Mesenchymal stem cell (in vitro differentiated cells and primary cell): Measurements from ENCODE around the gene NES.

Source experiments
- DNase-seq: peaks from one replicate; pipeline ENCODE4 v3.0.0-alpha.2; 2013
- H2AFZ ChIP-seq: one replicate; pipeline ENCODE4 v1.6.1; 2013; ENCODE audit warnings: low read depth, mild to moderate bottlenecking, control low read depth, inconsistent platforms, low read length, moderate library complexity
- H2AK5ac ChIP-seq: 2 replicates; pipeline ENCODE4 v1.6.1; 2013; ENCODE audit warnings: low read length, moderate library complexity, mild to moderate bottlenecking, inconsistent platforms; ENCODE audit not compliant: severe bottlenecking
- H2BK120ac ChIP-seq: one replicate; pipeline ENCODE4 v1.6.1; 2013; ENCODE audit warnings: low read depth, mild to moderate bottlenecking, inconsistent platforms, low read length, moderate library complexity
- H2BK12ac ChIP-seq, 2 experiments: one replicate each; pipeline ENCODE4 v1.6.1; 2013; ENCODE audit warnings: inconsistent platforms in 2 of 2, low read length in 2 of 2, mild to moderate bottlenecking in 2 of 2, moderate library complexity in 2 of 2, control low read depth in 1 of 2
- H2BK15ac ChIP-seq: one replicate; pipeline ENCODE4 v1.6.1; 2013; ENCODE audit warnings: mild to moderate bottlenecking, low read depth, inconsistent platforms; ENCODE audit not compliant: poor library complexity, severe bottlenecking
- H2BK5ac ChIP-seq: 2 replicates; pipeline ENCODE4 v1.6.1; 2013; ENCODE audit warnings: low read depth, mild to moderate bottlenecking, low read length, control low read depth, inconsistent platforms; ENCODE audit not compliant: poor library complexity, severe bottlenecking
- H3K14ac ChIP-seq, 2 experiments: one replicate each; pipeline ENCODE4 v1.6.1; 2013; ENCODE audit warnings: inconsistent platforms in 2 of 2, low read length in 2 of 2, control low read depth in 1 of 2, mild to moderate bottlenecking in 1 of 2, moderate library complexity in 1 of 2
- H3K18ac ChIP-seq, 2 experiments: one replicate each; pipeline ENCODE4 v1.6.1; 2013; ENCODE audit warnings: inconsistent platforms in 2 of 2, low read length in 2 of 2, control low read depth in 1 of 2, low read depth in 1 of 2, mild to moderate bottlenecking in 1 of 2
- H3K23ac ChIP-seq, 2 experiments: one replicate each; pipeline ENCODE4 v1.6.1; 2013; ENCODE audit warnings: inconsistent platforms in 2 of 2, low read length in 2 of 2, mild to moderate bottlenecking in 2 of 2, moderate library complexity in 2 of 2, control low read depth in 1 of 2
- H3K27ac ChIP-seq: 2 replicates; pipeline ENCODE4 v1.5.1; 2013; ENCODE audit warnings: mild to moderate bottlenecking, moderate library complexity, low read length, control low read depth, inconsistent platforms; ENCODE audit not compliant: poor library complexity, severe bottlenecking
- H3K27me3 ChIP-seq, 2 experiments: 2 replicates each; pipeline versions ENCODE4 v1.6.1 to v1.7.0; 2013; ENCODE audit warnings: low read length in 2 of 2, mild to moderate bottlenecking in 2 of 2, moderate library complexity in 2 of 2, control low read depth in 1 of 2, inconsistent platforms in 1 of 2; ENCODE audit not compliant: control insufficient read depth in 1 of 2, insufficient read depth in 1 of 2
- H3K36me3 ChIP-seq, 2 experiments: 2 replicates each; pipeline versions ENCODE4 v1.6.1 to v1.7.0; 2013; ENCODE audit warnings: low read length in 2 of 2, control low read depth in 1 of 2, inconsistent platforms in 1 of 2, low read depth in 1 of 2, mild to moderate bottlenecking in 1 of 2; ENCODE audit not compliant: insufficient read depth in 2 of 2, control insufficient read depth in 1 of 2
- H3K4ac ChIP-seq, 2 experiments: one replicate each; pipeline ENCODE4 v1.6.1; 2013; ENCODE audit warnings: inconsistent platforms in 2 of 2, low read length in 2 of 2, mild to moderate bottlenecking in 2 of 2, moderate library complexity in 2 of 2, control low read depth in 1 of 2, low read depth in 1 of 2
- H3K4me1 ChIP-seq: 2 replicates; pipeline ENCODE4 v1.6.1; 2013; ENCODE audit warnings: low read depth, low read length, control low read depth; ENCODE audit not compliant: control insufficient read depth, insufficient read depth
- H3K4me2 ChIP-seq: 2 replicates; pipeline ENCODE4 v1.6.1; 2013; ENCODE audit warnings: low read length, mild to moderate bottlenecking, inconsistent platforms; ENCODE audit not compliant: poor library complexity, severe bottlenecking
- H3K4me3 ChIP-seq, 2 experiments: 2 replicates each; pipeline versions ENCODE4 v1.5.1 to v1.7.0; 2013; ENCODE audit warnings: low read length in 2 of 2, mild to moderate bottlenecking in 2 of 2, control low read depth in 1 of 2, low read depth in 1 of 2; ENCODE audit not compliant: insufficient read depth in 1 of 2
- H3K79me1 ChIP-seq: replicated peaks from 2 replicates; pipeline ENCODE4 v1.6.1; 2013; ENCODE audit warnings: mild to moderate bottlenecking, control low read depth, low read length, inconsistent platforms; ENCODE audit not compliant: poor library complexity, severe bottlenecking
- H3K9ac ChIP-seq: 2 replicates; pipeline ENCODE4 v1.7.0; 2013; ENCODE audit warnings: mild to moderate bottlenecking, low read length, moderate library complexity
- H3K9me3 ChIP-seq: 2 replicates; pipeline ENCODE4 v1.7.0; 2013; ENCODE audit warnings: mild to moderate bottlenecking, low read length; ENCODE audit not compliant: control insufficient read depth
- H4K8ac ChIP-seq: one replicate; pipeline ENCODE4 v1.6.1; 2013; ENCODE audit warnings: inconsistent platforms, mild to moderate bottlenecking, low read length, moderate library complexity
- H4K91ac ChIP-seq: one replicate; pipeline ENCODE4 v1.6.1; 2013; ENCODE audit warnings: mild to moderate bottlenecking, low read length, inconsistent platforms
- WGBS: methylation state at CpG from one replicate; pipeline ENCODE4 v1.1.7; 2013; ENCODE audit warnings: mixed read lengths; 5-methylcytosine and 5-hydroxymethylcytosine counted together

NES gene

DNA sequence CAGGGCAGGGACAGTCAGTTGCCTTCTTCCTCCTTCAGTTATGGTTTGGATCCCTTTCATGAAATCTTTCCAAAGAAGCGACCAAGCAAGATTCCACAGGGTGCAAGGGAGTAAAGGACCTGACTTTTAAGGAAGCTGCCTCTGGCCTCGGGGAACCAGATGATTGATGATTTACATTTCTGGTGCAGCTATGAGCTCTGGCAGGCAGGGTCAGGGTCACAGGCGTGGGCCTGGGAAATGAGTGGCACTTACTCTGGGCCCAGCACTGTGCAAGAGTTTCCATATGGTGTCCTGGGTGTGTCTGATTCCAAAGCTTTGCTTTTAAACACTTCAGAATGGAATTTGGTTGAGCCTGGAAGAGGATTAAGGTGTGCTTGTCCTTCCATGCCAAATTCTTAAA is 35.4 kb upstream of the NES start:
- H3K27ac ChIP-seq: no peak overlapping the region
- peaks cover 20% of the 10 kb centered on the region for H3K4me1 ChIP-seq
- no peak overlapping the region for H3K4ac ChIP-seq
- H2BK120ac ChIP-seq: no peak overlapping the region
- peak overlapping the region in 1 of 2 experiments; percentile 57 for H2BK12ac ChIP-seq
- H3K23ac ChIP-seq: peak overlapping the region in 1 of 2 experiments; percentile 94
- H2BK5ac ChIP-seq: no peak overlapping the region
- no peaks in the 10 kb centered on the region for H3K9me3 ChIP-seq
- H2BK15ac ChIP-seq: no peak overlapping the region
- H3K27me3 ChIP-seq: no peaks in the 10 kb centered on the region
- H2AK5ac ChIP-seq: no peak overlapping the region
- H3K79me1 ChIP-seq: peaks cover 3% of the 10 kb centered on the region
- H3K14ac ChIP-seq: no peak overlapping the region
- no peak overlapping the region for H4K8ac ChIP-seq
- no peak for DNase-seq
- H3K18ac ChIP-seq: no peak overlapping the region
- no peak overlapping the region for H4K91ac ChIP-seq
- H3K4me3 ChIP-seq: peak overlapping the region in 1 of 2 experiments; percentile 33
- no peak overlapping the region for H3K9ac ChIP-seq
- H2AFZ ChIP-seq: no peak overlapping the region
- H3K36me3 ChIP-seq: peaks cover 0 to 9% of the 10 kb centered on the region in 2 experiments
- WGBS: 24% methylated on average over 3 of the region's 3 CpGs
- H3K4me2 ChIP-seq: no peak overlapping the region

DNA sequence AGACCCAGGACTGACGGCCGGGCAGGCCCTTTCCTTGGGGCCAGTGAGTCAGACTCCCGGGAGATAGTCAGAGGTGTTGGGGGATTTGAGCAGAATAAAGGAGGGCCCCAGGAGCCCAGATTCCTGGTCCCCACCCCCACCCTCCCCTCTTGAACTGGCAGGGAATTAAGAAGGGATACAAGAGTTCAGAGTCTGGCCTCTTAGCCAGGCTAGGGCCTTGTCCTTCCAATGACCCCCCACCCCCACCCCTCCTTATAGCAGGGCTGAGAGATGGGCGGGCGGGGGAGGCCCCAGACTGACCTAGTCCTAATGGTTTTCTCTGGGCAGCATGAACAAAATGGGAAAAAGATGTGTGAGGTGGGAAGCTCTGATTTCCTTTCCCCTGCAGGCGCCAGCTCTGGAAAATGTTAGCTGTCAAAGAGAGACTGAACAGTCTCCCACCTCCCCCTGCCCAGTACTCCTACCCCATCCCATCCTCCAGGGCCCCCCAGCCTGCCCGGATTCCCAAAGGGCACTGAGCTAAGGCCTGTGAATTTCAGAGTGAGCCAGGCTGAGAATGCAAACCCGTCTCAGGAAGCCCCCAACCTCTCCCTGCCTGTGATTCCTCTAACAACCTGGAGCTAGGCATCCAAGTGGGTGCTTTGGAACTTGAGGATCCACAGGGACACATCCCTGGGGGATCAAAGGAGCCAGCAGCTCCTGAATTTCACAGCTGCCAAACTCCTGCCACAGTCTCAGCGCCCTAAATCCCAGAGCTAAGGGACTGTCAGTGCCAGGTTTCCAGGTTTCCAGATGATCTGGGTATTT is 34.0 kb upstream of the NES start:
- DNase-seq: no peak
- Histone ChIP-seq H4K8ac (no peak overlapping the region), H2BK120ac (peak overlapping the region; percentile 6), H3K9me3 (no peaks in the 10 kb centered on the region), H3K79me1 (no peaks in the 10 kb centered on the region), H3K4me2 (no peak overlapping the region), H3K4me3 (no peak overlapping the region), H3K4me1 (peaks cover 34% of the 10 kb centered on the region), H3K14ac (no peak overlapping the region), H3K23ac (peak overlapping the region in 1 of 2 experiments; percentile 5), H3K9ac (no peak overlapping the region), H3K18ac (peak overlapping the region in 1 of 2 experiments; percentile 52), H3K27ac (no peak overlapping the region), H2BK12ac (peak overlapping the region in 1 of 2 experiments; percentile 76), H2AFZ (no peak overlapping the region), H3K4ac (no peak overlapping the region), H2AK5ac (no peak overlapping the region), H3K36me3 (peaks cover 0 to 9% of the 10 kb centered on the region in 2 experiments), H2BK5ac (no peak overlapping the region), H2BK15ac (no peak overlapping the region), H3K27me3 (no peaks in the 10 kb centered on the region), H4K91ac (no peak overlapping the region)
- 20% methylated on average over 7 of the region's 9 CpGs for WGBS

DNA sequence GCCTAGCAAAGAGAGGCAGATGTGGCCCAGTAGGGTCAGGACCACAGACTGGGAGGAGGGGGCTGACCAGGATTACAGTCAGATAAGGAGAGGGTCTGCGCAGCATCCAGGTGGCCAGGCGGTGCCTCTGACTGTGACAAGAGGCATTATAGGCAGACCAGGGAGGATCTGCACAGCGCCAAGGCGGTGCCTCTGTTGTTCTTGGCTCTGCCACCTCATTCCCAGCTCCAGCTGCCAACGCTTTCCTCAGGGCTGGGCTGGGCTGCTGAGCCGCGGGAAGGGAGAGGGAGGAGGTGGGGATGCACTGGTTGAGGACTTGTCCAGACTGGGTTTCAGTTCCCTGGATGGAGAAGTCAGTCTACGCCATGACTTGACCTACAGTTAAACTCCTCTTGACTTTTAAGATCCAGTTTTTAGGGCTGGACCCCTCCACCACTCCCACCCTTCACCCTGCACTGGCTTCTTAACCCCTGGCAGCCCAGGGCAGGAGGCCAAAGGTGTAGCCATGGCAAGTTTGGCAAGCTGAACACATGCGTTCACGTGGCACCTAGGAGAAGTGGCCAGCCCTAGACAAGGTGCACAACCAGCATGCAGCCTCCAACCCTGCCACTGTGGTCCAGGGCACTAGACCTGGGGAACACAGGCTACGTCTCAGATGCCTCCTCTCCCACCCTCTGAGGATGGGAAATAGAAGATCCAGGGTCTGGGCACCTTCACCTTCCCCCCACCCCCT is 32.7 kb upstream of the NES start:
- 67% methylated on average over 7 of the region's 11 CpGs for WGBS
- peak overlapping the region; percentile 79 for H4K91ac ChIP-seq
- H3K14ac ChIP-seq: peak overlapping the region in 1 of 2 experiments; percentile 14
- H4K8ac ChIP-seq: peak overlapping the region; percentile 3
- peaks cover 0 to 7% of the 10 kb centered on the region in 2 experiments for H3K27me3 ChIP-seq
- peaks cover 47% of the 10 kb centered on the region for H3K4me1 ChIP-seq
- no peak overlapping the region for H3K23ac ChIP-seq
- H2BK120ac ChIP-seq: peak overlapping the region; percentile 11
- peak overlapping the region in 1 of 2 experiments; percentile 26 for H3K18ac ChIP-seq
- H3K4me3 ChIP-seq: peak overlapping the region in 1 of 2 experiments; percentile 27
- peak overlapping the region; percentile 15 for H2BK15ac ChIP-seq
- no peaks in the 10 kb centered on the region for H3K9me3 ChIP-seq
- no peak overlapping the region for H2AK5ac ChIP-seq
- no peak for DNase-seq
- no peaks in the 10 kb centered on the region for H3K79me1 ChIP-seq
- H3K4me2 ChIP-seq: no peak overlapping the region
- peak overlapping the region; percentile 89 for H3K9ac ChIP-seq
- peak overlapping the region; percentile 25 to 61 for H2BK12ac ChIP-seq
- peaks cover 0 to 2% of the 10 kb centered on the region in 2 experiments for H3K36me3 ChIP-seq
- H2BK5ac ChIP-seq: no peak overlapping the region
- H3K4ac ChIP-seq: no peak overlapping the region
- no peak overlapping the region for H2AFZ ChIP-seq
- no peak overlapping the region for H3K27ac ChIP-seq

DNA sequence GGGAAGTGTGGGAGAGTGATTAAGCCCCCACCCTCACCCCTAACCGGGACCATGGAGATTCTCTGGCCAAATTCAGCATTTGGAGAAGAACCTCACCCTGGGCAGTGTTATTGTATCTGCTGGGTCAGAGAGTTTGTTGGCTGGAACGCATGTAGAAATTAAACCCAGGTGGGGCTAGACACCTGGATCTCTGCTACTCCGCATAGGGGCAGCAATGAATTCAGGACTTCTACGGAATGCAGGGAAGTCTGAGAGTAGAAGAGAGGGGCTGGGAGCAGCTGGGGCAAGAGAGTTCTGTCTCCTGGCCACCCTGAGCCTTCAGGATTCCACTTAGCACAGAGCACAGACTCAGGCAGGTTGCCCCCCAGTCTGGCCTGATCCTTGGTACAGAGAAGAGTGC is 31.8 kb upstream of the NES start:
- Histone ChIP-seq H2BK5ac (no peak overlapping the region), H4K91ac (no peak overlapping the region), H3K27ac (no peak overlapping the region), H3K4ac (no peak overlapping the region), H3K36me3 (no peaks in the 10 kb centered on the region), H3K18ac (no peak overlapping the region), H2AK5ac (no peak overlapping the region), H3K4me3 (peak overlapping the region in 1 of 2 experiments; percentile 67), H3K23ac (no peak overlapping the region), H3K9me3 (no peaks in the 10 kb centered on the region), H3K79me1 (no peaks in the 10 kb centered on the region), H2BK12ac (peak overlapping the region in 1 of 2 experiments; percentile 33), H3K14ac (no peak overlapping the region), H2AFZ (no peak overlapping the region), H3K9ac (peak overlapping the region; percentile 89), H3K4me1 (peaks cover 55% of the 10 kb centered on the region), H3K4me2 (no peak overlapping the region), H2BK120ac (no peak overlapping the region), H3K27me3 (peaks cover 0 to 16% of the 10 kb centered on the region in 2 experiments), H2BK15ac (peak overlapping the region; percentile 84), H4K8ac (peak overlapping the region; percentile 32)
- DNase-seq: no peak
- 61% methylated on average over 4 of the region's 4 CpGs for WGBS
